Gastrocnemius medialis (tissue), 4 donors: ENCODE results near the gene GRPEL2. TPM values are rescaled to one million over a fixed set of nuclear protein-coding genes. Genes with fewer than 3 reads are reported as not detected.

Source experiments
- ATAC-seq, 2 donors: fragments of 150-250 bp; one replicate each; pipeline ENCODE4 v1.9.1; 2016
- DNase-seq, 2 donors: peaks; one replicate each; pipeline ENCODE4 v3.0.0-alpha.2; 2019
- H3K27ac ChIP-seq, 4 donors: fragments of 200-600 bp; sonication (generic); 1 replicate in 1 of 4; 2 replicates in 3 of 4; pipeline ENCODE4 v1.5.1; 2016 to 2018; ENCODE audit warnings: mild to moderate bottlenecking in 2 of 4, moderate library complexity in 1 of 4
- H3K27me3 ChIP-seq, 3 donors: fragments of 200-600 bp; sonication (generic) in 2 of 3; 1 replicate in 1 of 3; 2 replicates in 2 of 3; pipeline versions ENCODE4 v1.5.1 to v1.6.0; 2016 to 2019; ENCODE audit warnings: mild to moderate bottlenecking in 1 of 3, moderate library complexity in 1 of 3
- H3K36me3 ChIP-seq, 2 donors: fragments of 200-600 bp; sonication (generic) in 1 of 2; one replicate each; pipeline ENCODE4 v1.5.1; 2017 to 2018
- H3K4me1 ChIP-seq, 2 donors: fragments of 200-600 bp; sonication (generic) in 1 of 2; one replicate each; pipeline ENCODE4 v1.5.1; 2016 to 2017; ENCODE audit warnings: mild to moderate bottlenecking in 2 of 2
- H3K4me3 ChIP-seq, 4 donors: fragments of 200-600 bp; sonication (generic) in 3 of 4; 1 replicate in 1 of 4; 2 replicates in 3 of 4; pipeline ENCODE4 v1.5.1; 2016 to 2019; ENCODE audit warnings: mild to moderate bottlenecking in 2 of 4
- H3K9me3 ChIP-seq, 3 donors: fragments of 200-600 bp; sonication (generic) in 2 of 3; 1 replicate in 1 of 3; 2 replicates in 2 of 3; pipeline ENCODE4 v1.5.1; 2016 to 2019
- POLR2A ChIP-seq, 2 donors: fragments of 450-650 bp; IDR thresholded peaks; one replicate each; pipeline ENCODE4 v1.6.1; 2017; ENCODE audit warnings: antibody characterized with exemption in 2 of 2, mild to moderate bottlenecking in 2 of 2, moderate library complexity in 2 of 2
- in situ Hi-C, 4 donors: fragments of 200-750 bp; cut with MboI; loops; one replicate each; pipeline versions ENCODE4 v1.15.0 to v1.8.0; 2017; ENCODE audit warnings: low sequenced_read_pairs in 4 of 4
- intact Hi-C: fragments of 100-400 bp; cut with DNase I; formaldehyde crosslinking; loops from one replicate; pipeline ENCODE4 v1.15.1; 2023; ENCODE audit warnings: low total_unique reads
- total RNA-seq, 4 donors: library from RNA; depleted of rRNA; stranded (reverse); fragments of >200 nt; gene quantifications; one replicate each; pipeline versions ENCODE4 v1.1.0 to v1.2.3, GENCODE V29; 2016
- TF ChIP-seq, protein P1 (sequence below), 5 experiments: fragments of 450-650 bp in 3 of 5; fragments of 200-600 bp in 2 of 5; sonication (generic) in 2 of 5; IDR thresholded peaks in 4 of 5; conservative IDR thresholded peaks in 1 of 5; 1 replicate in 4 of 5; 2 replicates in 1 of 5; pipeline ENCODE4 v1.5.1; 2016 to 2019; ENCODE audit warnings: antibody characterized with exemption in 5 of 5, mild to moderate bottlenecking in 3 of 5, moderate library complexity in 3 of 5

The GRPEL2 gene
- total RNA-seq, 4 donors from 2014 or later, result 7.8 to 13.3 (median 9.9) TPM

DNA sequence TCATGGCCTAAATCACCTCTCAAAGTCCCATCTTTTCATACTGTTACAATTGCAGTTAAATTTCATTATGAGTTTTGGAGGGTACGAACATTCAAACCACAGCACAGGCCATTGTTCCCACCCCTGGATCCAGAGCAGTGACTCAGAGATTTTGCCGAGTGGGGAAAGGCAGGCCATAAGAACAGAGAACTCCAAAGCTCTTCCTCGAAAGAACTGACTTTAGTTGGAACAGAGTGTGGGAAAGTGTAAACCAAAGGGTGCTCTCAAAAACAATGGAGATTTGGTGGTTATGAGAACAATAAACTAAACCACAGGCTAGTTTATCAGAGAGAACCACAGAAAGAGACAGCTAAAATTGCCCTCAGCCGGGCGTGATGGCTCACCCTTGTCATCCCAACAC is 19.4 kb upstream of the GRPEL2 start:
- Histone ChIP-seq H3K27ac (peak overlapping the region in 1 of 4 donors; percentile 24), H3K9me3 (no peaks in the 10 kb centered on the region), H3K4me3 (no peak overlapping the region), H3K27me3 (no peaks in the 10 kb centered on the region), H3K4me1 (peaks cover under 1 to 10% of the 10 kb centered on the region in 2 donors), H3K36me3 (peaks cover 0 to 66% of the 10 kb centered on the region in 2 donors)
- DNase-seq (no peak), ATAC-seq (no peak)
- intact Hi-C loops, result no loop called here
- in situ Hi-C loops, result loop anchor here in 1 of 4 donors (10.0 kb wide), 1 partner anchor 49 kb away; the partner anchor contains the start of gene IL17B
- TF ChIP-seq, protein P1, sequence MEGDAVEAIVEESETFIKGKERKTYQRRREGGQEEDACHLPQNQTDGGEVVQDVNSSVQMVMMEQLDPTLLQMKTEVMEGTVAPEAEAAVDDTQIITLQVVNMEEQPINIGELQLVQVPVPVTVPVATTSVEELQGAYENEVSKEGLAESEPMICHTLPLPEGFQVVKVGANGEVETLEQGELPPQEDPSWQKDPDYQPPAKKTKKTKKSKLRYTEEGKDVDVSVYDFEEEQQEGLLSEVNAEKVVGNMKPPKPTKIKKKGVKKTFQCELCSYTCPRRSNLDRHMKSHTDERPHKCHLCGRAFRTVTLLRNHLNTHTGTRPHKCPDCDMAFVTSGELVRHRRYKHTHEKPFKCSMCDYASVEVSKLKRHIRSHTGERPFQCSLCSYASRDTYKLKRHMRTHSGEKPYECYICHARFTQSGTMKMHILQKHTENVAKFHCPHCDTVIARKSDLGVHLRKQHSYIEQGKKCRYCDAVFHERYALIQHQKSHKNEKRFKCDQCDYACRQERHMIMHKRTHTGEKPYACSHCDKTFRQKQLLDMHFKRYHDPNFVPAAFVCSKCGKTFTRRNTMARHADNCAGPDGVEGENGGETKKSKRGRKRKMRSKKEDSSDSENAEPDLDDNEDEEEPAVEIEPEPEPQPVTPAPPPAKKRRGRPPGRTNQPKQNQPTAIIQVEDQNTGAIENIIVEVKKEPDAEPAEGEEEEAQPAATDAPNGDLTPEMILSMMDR (IDR thresholded peaks at IDR 0.05 in 4 of 5, conservative IDR thresholded peaks at IDR 0.05 in 1 of 5), result no peak
- no peak for TF ChIP-seq POLR2A (IDR thresholded peaks at IDR 0.05)

GRCh38 chr5:149326611-149327010 is 18.7 kb upstream of the GRPEL2 start:
- Histone ChIP-seq H3K9me3 (no peaks in the 10 kb centered on the region), H3K27me3 (no peaks in the 10 kb centered on the region), H3K27ac (no peak overlapping the region), H3K4me1 (peaks cover 0 to 8% of the 10 kb centered on the region in 2 donors), H3K36me3 (peaks cover 0 to 72% of the 10 kb centered on the region in 2 donors), H3K4me3 (no peak overlapping the region)
- TF ChIP-seq POLR2A (IDR thresholded peaks at IDR 0.05), result no peak
- TF ChIP-seq, protein P1 (IDR thresholded peaks at IDR 0.05 in 4 of 5, conservative IDR thresholded peaks at IDR 0.05 in 1 of 5), result no peak
- intact Hi-C loops, result no loop called here
- in situ Hi-C loops, result loop anchor here in 1 of 4 donors (10.0 kb wide), 1 partner anchor 48 kb away; the partner anchor contains the start of gene IL17B
- no peak for ATAC-seq
- no peak for DNase-seq

GRCh38 chr5:149328177-149328576 is 17.1 kb upstream of the GRPEL2 start:
- ATAC-seq (no peak), DNase-seq (no peak)
- H3K36me3 ChIP-seq, result peaks cover 0 to 77% of the 10 kb centered on the region in 2 donors
- H3K27me3 ChIP-seq, result no peaks in the 10 kb centered on the region
- TF ChIP-seq, protein P1 (IDR thresholded peaks at IDR 0.05 in 4 of 5, conservative IDR thresholded peaks at IDR 0.05 in 1 of 5), result no peak
- no peak for TF ChIP-seq POLR2A (IDR thresholded peaks at IDR 0.05)
- H3K4me1 ChIP-seq, result peaks cover 0 to 3% of the 10 kb centered on the region in 2 donors
- no peak overlapping the region for H3K27ac ChIP-seq
- no peak overlapping the region for H3K4me3 ChIP-seq
- in situ Hi-C loops, result loop anchor here in 1 of 4 donors (10.0 kb wide), 1 partner anchor 47 kb away; the partner anchor contains the start of gene IL17B
- intact Hi-C loops, result no loop called here
- no peaks in the 10 kb centered on the region for H3K9me3 ChIP-seq

- DNase-seq, result no peak
- no peak overlapping the region for H3K4me3 ChIP-seq
- TF ChIP-seq POLR2A (IDR thresholded peaks at IDR 0.05), result no peak
- TF ChIP-seq, protein P1 (IDR thresholded peaks at IDR 0.05 in 4 of 5, conservative IDR thresholded peaks at IDR 0.05 in 1 of 5), result no peak
- H3K27me3 ChIP-seq, result no peaks in the 10 kb centered on the region
- ATAC-seq, result peak in 1 of 2 donors; percentile 28
- peaks cover 0 to 95% of the 10 kb centered on the region in 2 donors for H3K36me3 ChIP-seq
- H3K9me3 ChIP-seq, result no peaks in the 10 kb centered on the region
- H3K4me1 ChIP-seq, result no peaks in the 10 kb centered on the region
- H3K27ac ChIP-seq, result peak overlapping the region in 1 of 4 donors; percentile 16
- in situ Hi-C loops, result no loop called here
- intact Hi-C loops, result no loop called here
Measured at GRCh38 chr5:149333711-149334443, 11.4 kb upstream of the GRPEL2 start.
